MM.1S (cell line): Measurements from ENCODE around the gene ZNF483.

Experiments
- DNase-seq: peaks from one replicate; pipeline ENCODE4 v3.0.0-alpha.2; 2015
- H2AFZ ChIP-seq: fragments of 300-600 bp; sonication (generic); 2 replicates; pipeline ENCODE4 v1.6.0; 2016; ENCODE audit warnings: antibody characterized with exemption, low read length
- H3F3A ChIP-seq: fragments of 300-600 bp; sonication (generic); 2 replicates; pipeline ENCODE4 v1.6.1; 2016; ENCODE audit warnings: mild to moderate bottlenecking, antibody characterized with exemption, low read length, moderate library complexity, mixed read lengths; ENCODE audit not compliant: insufficient read depth
- H3K27ac ChIP-seq: fragments of 300-600 bp; sonication (generic); 2 replicates; pipeline ENCODE4 v1.5.1; 2016; ENCODE audit warnings: mild to moderate bottlenecking, low read length
- H3K27me3 ChIP-seq: fragments of 300-600 bp; sonication (generic); replicated peaks from 2 replicates; pipeline ENCODE4 v1.6.0; 2016; ENCODE audit warnings: low read length; ENCODE audit not compliant: insufficient read depth
- H3K36me3 ChIP-seq: fragments of 300-600 bp; sonication (generic); replicated peaks from 2 replicates; pipeline ENCODE4 v1.6.1; 2016; ENCODE audit warnings: mild to moderate bottlenecking, low read length, mixed read lengths; ENCODE audit not compliant: insufficient read depth
- H3K4me1 ChIP-seq: fragments of 300-600 bp; sonication (generic); 2 replicates; pipeline ENCODE4 v1.6.1; 2016; ENCODE audit warnings: low read length, mixed read lengths
- H3K4me2 ChIP-seq: fragments of 300-600 bp; sonication (generic); 2 replicates; pipeline ENCODE4 v1.6.0; 2016; ENCODE audit warnings: low read depth, low read length
- H3K4me3 ChIP-seq: fragments of 300-600 bp; sonication (generic); 2 replicates; pipeline ENCODE4 v1.5.1; 2016; ENCODE audit warnings: low read length, mixed read lengths
- H3K79me2 ChIP-seq: fragments of 300-600 bp; sonication (generic); 2 replicates; pipeline ENCODE4 v1.6.1; 2016; ENCODE audit warnings: mixed run types, low read length, mixed read lengths
- H3K9ac ChIP-seq: fragments of 300-600 bp; sonication (generic); 2 replicates; pipeline ENCODE4 v1.6.1; 2016; ENCODE audit warnings: low read length, mixed read lengths
- H3K9me2 ChIP-seq: fragments of 300-600 bp; sonication (generic); replicated peaks from 2 replicates; pipeline ENCODE4 v1.6.1; 2016; ENCODE audit warnings: mild to moderate bottlenecking, low read length, mixed read lengths; ENCODE audit not compliant: insufficient read depth
- H3K9me3 ChIP-seq: fragments of 300-600 bp; sonication (generic); replicated peaks from 2 replicates; pipeline ENCODE4 v1.6.1; 2016; ENCODE audit warnings: mild to moderate bottlenecking, low read length, mixed read lengths; ENCODE audit not compliant: insufficient read depth
- H4K20me1 ChIP-seq: fragments of 300-600 bp; sonication (generic); 2 replicates; pipeline ENCODE4 v1.6.1; 2016; ENCODE audit warnings: mild to moderate bottlenecking, low read length, moderate library complexity, mixed read lengths; ENCODE audit not compliant: insufficient read depth
- CTCF ChIP-seq: fragments of 300-600 bp; sonication (generic); IDR thresholded peaks from 2 replicates; pipeline ENCODE4 v1.5.1; 2016; ENCODE audit warnings: antibody characterized with exemption, low read length, mixed read lengths
- EZH2 ChIP-seq: fragments of 300-600 bp; sonication (generic); optimal IDR thresholded peaks from 2 replicates; pipeline ENCODE3; 2017; ENCODE audit warnings: low read depth, mild to moderate bottlenecking, antibody characterized with exemption, low read length, mixed read lengths
- EZH2phosphoT487 ChIP-seq: fragments of 300-600 bp; sonication (generic); IDR thresholded peaks from 2 replicates; pipeline ENCODE4 v1.6.1; 2018; ENCODE audit warnings: antibody characterized with exemption, low read length

ZNF483 gene

GRCh38 chr9:111529787-111530186, 4.8 kb downstream of the ZNF483 start:
- H3F3A ChIP-seq = no peaks in the 10 kb centered on the region
- DNase-seq = no peak
- H3K4me1 ChIP-seq = no peaks in the 10 kb centered on the region
- no peaks in the 10 kb centered on the region for H3K9me2 ChIP-seq
- no peak overlapping the region for H2AFZ ChIP-seq
- H3K79me2 ChIP-seq = no peaks in the 10 kb centered on the region
- H3K9me3 ChIP-seq = no peaks in the 10 kb centered on the region
- TF ChIP-seq EZH2phosphoT487 (no peak), CTCF (no peak), EZH2 (no peak)
- no peak overlapping the region for H3K4me2 ChIP-seq
- H3K4me3 ChIP-seq = no peak overlapping the region
- no peak overlapping the region for H3K9ac ChIP-seq
- H3K27me3 ChIP-seq = no peaks in the 10 kb centered on the region
- H3K27ac ChIP-seq = no peak overlapping the region
- no peaks in the 10 kb centered on the region for H3K36me3 ChIP-seq
- H4K20me1 ChIP-seq = no peaks in the 10 kb centered on the region

GRCh38 chr9:111531716-111532115, 6.7 kb downstream of the ZNF483 start:
- no peaks in the 10 kb centered on the region for H3K9me2 ChIP-seq
- no peaks in the 10 kb centered on the region for H3K36me3 ChIP-seq
- no peaks in the 10 kb centered on the region for H3K4me1 ChIP-seq
- H3K4me2 ChIP-seq = no peak overlapping the region
- TF ChIP-seq CTCF = no peak
- TF ChIP-seq EZH2phosphoT487 = no peak
- no peak for TF ChIP-seq EZH2
- no peak overlapping the region for H2AFZ ChIP-seq
- no peaks in the 10 kb centered on the region for H3K9me3 ChIP-seq
- no peak overlapping the region for H3K4me3 ChIP-seq
- no peaks in the 10 kb centered on the region for H3K79me2 ChIP-seq
- H3F3A ChIP-seq = no peaks in the 10 kb centered on the region
- H3K27me3 ChIP-seq = no peaks in the 10 kb centered on the region
- no peak overlapping the region for H3K9ac ChIP-seq
- DNase-seq = no peak
- no peak overlapping the region for H3K27ac ChIP-seq
- no peaks in the 10 kb centered on the region for H4K20me1 ChIP-seq

- Histone ChIP-seq H3K36me3 (no peaks in the 10 kb centered on the region), H3K9ac (no peak overlapping the region)
- no peak for DNase-seq
Observed at GRCh38 chr9:111533099-111533790, 8.3 kb downstream of the ZNF483 start.

More at GRCh38 chr9:111533099-111533790, 8.3 kb downstream of the ZNF483 start:
- H4K20me1 ChIP-seq = no peaks in the 10 kb centered on the region
- no peak overlapping the region for H3K4me2 ChIP-seq
- no peaks in the 10 kb centered on the region for H3F3A ChIP-seq
- H3K4me1 ChIP-seq = no peaks in the 10 kb centered on the region
- no peaks in the 10 kb centered on the region for H3K9me3 ChIP-seq
- H3K4me3 ChIP-seq = no peak overlapping the region
- H3K27ac ChIP-seq = no peak overlapping the region
- no peaks in the 10 kb centered on the region for H3K9me2 ChIP-seq
- TF ChIP-seq EZH2phosphoT487 (no peak), EZH2 (no peak), CTCF (no peak)
- H3K79me2 ChIP-seq = no peaks in the 10 kb centered on the region
- H2AFZ ChIP-seq = no peak overlapping the region
- H3K27me3 ChIP-seq = no peaks in the 10 kb centered on the region
